ENCODE results near the gene DSCAM.

DSCAM gene

GRCh38 chr21:40723966-40724365, 123.0 kb downstream of the DSCAM start:
- TF ChIP-seq POLR2A (IDR thresholded peaks at IDR 0.05; ENCODE audit: low read depth, low read length) (no peak), POLR2AphosphoS5 (IDR thresholded peaks at IDR 0.05; ENCODE audit: low read depth, low read length) (no peak), TAF1 (IDR thresholded peaks at IDR 0.05; ENCODE audit: borderline replicate concordance, low read depth, low read length) (no peak)
- no peak for FAIRE-seq
- no peak for DNase-seq (ENCODE audit: insufficient read length)

GRCh38 chr21:40723317-40723716, 123.6 kb downstream of the DSCAM start:
- no peak for FAIRE-seq
- no peak for TF ChIP-seq POLR2AphosphoS5 (IDR thresholded peaks at IDR 0.05; ENCODE audit: low read depth, low read length)
- no peak for TF ChIP-seq POLR2A (IDR thresholded peaks at IDR 0.05; ENCODE audit: low read depth, low read length)
- no peak for TF ChIP-seq TAF1 (IDR thresholded peaks at IDR 0.05; ENCODE audit: borderline replicate concordance, low read depth, low read length)
- DNase-seq (ENCODE audit: insufficient read length) = no peak

- no peak for TF ChIP-seq POLR2A (IDR thresholded peaks at IDR 0.05; ENCODE audit: low read depth, low read length)
- no peak for TF ChIP-seq TAF1 (IDR thresholded peaks at IDR 0.05; ENCODE audit: borderline replicate concordance, low read depth, low read length)
- no peak for FAIRE-seq
- no peak for DNase-seq (ENCODE audit: insufficient read length)
Observed at GRCh38 chr21:40719615-40720014, 127.3 kb downstream of the DSCAM start.

GRCh38 chr21:40717028-40717427, 129.9 kb downstream of the DSCAM start:
- TF ChIP-seq POLR2AphosphoS5 (IDR thresholded peaks at IDR 0.05; ENCODE audit: low read depth, low read length) = no peak
- TF ChIP-seq TAF1 (IDR thresholded peaks at IDR 0.05; ENCODE audit: borderline replicate concordance, low read depth, low read length) = no peak
- no peak for TF ChIP-seq POLR2A (IDR thresholded peaks at IDR 0.05; ENCODE audit: low read depth, low read length)
- DNase-seq (ENCODE audit: insufficient read length) (no peak), FAIRE-seq (no peak)

GRCh38 chr21:40714536-40714935, 132.4 kb downstream of the DSCAM start:
- FAIRE-seq (no peak), DNase-seq (ENCODE audit: insufficient read length) (no peak)
- TF ChIP-seq POLR2A (IDR thresholded peaks at IDR 0.05; ENCODE audit: low read depth, low read length) (no peak), TAF1 (IDR thresholded peaks at IDR 0.05; ENCODE audit: borderline replicate concordance, low read depth, low read length) (no peak), POLR2AphosphoS5 (IDR thresholded peaks at IDR 0.05; ENCODE audit: low read depth, low read length) (no peak)

- TF ChIP-seq POLR2A (IDR thresholded peaks at IDR 0.05; ENCODE audit: low read depth, low read length) (no peak), TAF1 (IDR thresholded peaks at IDR 0.05; ENCODE audit: borderline replicate concordance, low read depth, low read length) (no peak), POLR2AphosphoS5 (IDR thresholded peaks at IDR 0.05; ENCODE audit: low read depth, low read length) (no peak)
- DNase-seq (ENCODE audit: insufficient read length) (no peak), FAIRE-seq (no peak)
Observed at GRCh38 chr21:40707656-40708244, 139.2 kb downstream of the DSCAM start.

GRCh38 chr21:40706806-40707655, 139.9 kb downstream of the DSCAM start:
- no peak for TF ChIP-seq POLR2A (IDR thresholded peaks at IDR 0.05; ENCODE audit: low read depth, low read length)
- no peak for TF ChIP-seq POLR2AphosphoS5 (IDR thresholded peaks at IDR 0.05; ENCODE audit: low read depth, low read length)
- no peak for TF ChIP-seq TAF1 (IDR thresholded peaks at IDR 0.05; ENCODE audit: borderline replicate concordance, low read depth, low read length)
- DNase-seq (ENCODE audit: insufficient read length) (no peak), FAIRE-seq (no peak)

- TF ChIP-seq POLR2AphosphoS5 (IDR thresholded peaks at IDR 0.05; ENCODE audit: low read depth, low read length) (no peak), POLR2A (IDR thresholded peaks at IDR 0.05; ENCODE audit: low read depth, low read length) (no peak), TAF1 (IDR thresholded peaks at IDR 0.05; ENCODE audit: borderline replicate concordance, low read depth, low read length) (no peak)
- FAIRE-seq (no peak), DNase-seq (ENCODE audit: insufficient read length) (no peak)
Observed at GRCh38 chr21:40706176-40706575, 140.8 kb downstream of the DSCAM start.

GRCh38 chr21:40704141-40704540, 142.8 kb downstream of the DSCAM start:
- FAIRE-seq (no peak), DNase-seq (ENCODE audit: insufficient read length) (no peak)
- TF ChIP-seq POLR2AphosphoS5 (IDR thresholded peaks at IDR 0.05; ENCODE audit: low read depth, low read length) = no peak
- no peak for TF ChIP-seq TAF1 (IDR thresholded peaks at IDR 0.05; ENCODE audit: borderline replicate concordance, low read depth, low read length)
- TF ChIP-seq POLR2A (IDR thresholded peaks at IDR 0.05; ENCODE audit: low read depth, low read length) = no peak

- DNase-seq (ENCODE audit: insufficient read length) = no peak
- TF ChIP-seq POLR2A (IDR thresholded peaks at IDR 0.05; ENCODE audit: low read depth, low read length) (no peak), TAF1 (IDR thresholded peaks at IDR 0.05; ENCODE audit: borderline replicate concordance, low read depth, low read length) (no peak)
- FAIRE-seq = no peak
Observed at GRCh38 chr21:40699366-40699765, 147.6 kb downstream of the DSCAM start.

GRCh38 chr21:40696246-40696645, 150.7 kb downstream of the DSCAM start:
- DNase-seq (ENCODE audit: insufficient read length) (no peak), FAIRE-seq (no peak)
- TF ChIP-seq TAF1 (IDR thresholded peaks at IDR 0.05; ENCODE audit: borderline replicate concordance, low read depth, low read length) (no peak), POLR2AphosphoS5 (IDR thresholded peaks at IDR 0.05; ENCODE audit: low read depth, low read length) (no peak), POLR2A (IDR thresholded peaks at IDR 0.05; ENCODE audit: low read depth, low read length) (no peak)

GRCh38 chr21:40689840-40690360, 157.1 kb downstream of the DSCAM start:
- TF ChIP-seq TAF1 (IDR thresholded peaks at IDR 0.05; ENCODE audit: borderline replicate concordance, low read depth, low read length) = no peak
- no peak for TF ChIP-seq POLR2A (IDR thresholded peaks at IDR 0.05; ENCODE audit: low read depth, low read length)
- no peak for TF ChIP-seq POLR2AphosphoS5 (IDR thresholded peaks at IDR 0.05; ENCODE audit: low read depth, low read length)
- no peak for DNase-seq (ENCODE audit: insufficient read length)
- no peak for FAIRE-seq
